ENCODE data around the gene LEUTX. TPM values are rescaled to one million over a fixed set of nuclear protein-coding genes. Genes with fewer than 3 reads are reported as not detected.

Gene LEUTX
- total RNA-seq, 2 donors from 2014 or later: not detected

GRCh38 chr19:39826311-39826945 lies 47.8 kb downstream of the LEUTX start:
- H3K4me1 ChIP-seq (ENCODE audit: control insufficient read depth, insufficient read depth, low read length): no peaks in the 10 kb centered on the region
- H3K4me3 Mint-ChIP-seq: no peak overlapping the region
- TF ChIP-seq, protein P1, sequence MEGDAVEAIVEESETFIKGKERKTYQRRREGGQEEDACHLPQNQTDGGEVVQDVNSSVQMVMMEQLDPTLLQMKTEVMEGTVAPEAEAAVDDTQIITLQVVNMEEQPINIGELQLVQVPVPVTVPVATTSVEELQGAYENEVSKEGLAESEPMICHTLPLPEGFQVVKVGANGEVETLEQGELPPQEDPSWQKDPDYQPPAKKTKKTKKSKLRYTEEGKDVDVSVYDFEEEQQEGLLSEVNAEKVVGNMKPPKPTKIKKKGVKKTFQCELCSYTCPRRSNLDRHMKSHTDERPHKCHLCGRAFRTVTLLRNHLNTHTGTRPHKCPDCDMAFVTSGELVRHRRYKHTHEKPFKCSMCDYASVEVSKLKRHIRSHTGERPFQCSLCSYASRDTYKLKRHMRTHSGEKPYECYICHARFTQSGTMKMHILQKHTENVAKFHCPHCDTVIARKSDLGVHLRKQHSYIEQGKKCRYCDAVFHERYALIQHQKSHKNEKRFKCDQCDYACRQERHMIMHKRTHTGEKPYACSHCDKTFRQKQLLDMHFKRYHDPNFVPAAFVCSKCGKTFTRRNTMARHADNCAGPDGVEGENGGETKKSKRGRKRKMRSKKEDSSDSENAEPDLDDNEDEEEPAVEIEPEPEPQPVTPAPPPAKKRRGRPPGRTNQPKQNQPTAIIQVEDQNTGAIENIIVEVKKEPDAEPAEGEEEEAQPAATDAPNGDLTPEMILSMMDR (conservative IDR thresholded peaks at IDR 0.05): no peak
- H3K27me3 Mint-ChIP-seq (ENCODE audit: insufficient read depth): no peaks in the 10 kb centered on the region
- H3K27ac Mint-ChIP-seq: no peak overlapping the region
- no peak overlapping the region for H3K4me3 ChIP-seq (ENCODE audit: low read length)
- no peak overlapping the region for H3K9ac ChIP-seq (ENCODE audit: extremely low read depth, low read length, poor library complexity, severe bottlenecking)
- no peaks in the 10 kb centered on the region for H3K4me1 Mint-ChIP-seq
- peaks cover 45% of the 10 kb centered on the region for H3K36me3 Mint-ChIP-seq (ENCODE audit: low read depth)
- no peak overlapping the region for H3K27ac ChIP-seq (ENCODE audit: low read depth, low read length)
- no peaks in the 10 kb centered on the region for H3K9me3 Mint-ChIP-seq
- H3K36me3 ChIP-seq (ENCODE audit: control insufficient read depth, insufficient read depth, low read length): peaks cover 47% of the 10 kb centered on the region
- 93 to 98% methylated on average over 19 to 35 of the region's 35 CpGs for WGBS, 2 experiments (ENCODE audit: insufficient coverage in 1 of 2, insufficient read length in 1 of 2)
- no peak for DNase-seq
- H3K9me3 ChIP-seq (ENCODE audit: control insufficient read depth, low read length): no peaks in the 10 kb centered on the region
- H3K27me3 ChIP-seq (ENCODE audit: control insufficient read depth, insufficient read depth, low read length, poor library complexity, severe bottlenecking): no peaks in the 10 kb centered on the region

GRCh38 chr19:39827216-39827615 lies 48.6 kb downstream of the LEUTX start:
- DNase-seq: no peak
- Histone ChIP-seq H3K9me3 (ENCODE audit: control insufficient read depth, low read length) (no peaks in the 10 kb centered on the region), H3K36me3 (ENCODE audit: control insufficient read depth, insufficient read depth, low read length) (peaks cover 51% of the 10 kb centered on the region), H3K4me3 (ENCODE audit: low read length) (no peak overlapping the region), H3K27ac (ENCODE audit: low read depth, low read length) (no peak overlapping the region), H3K9ac (ENCODE audit: extremely low read depth, low read length, poor library complexity, severe bottlenecking) (no peak overlapping the region), H3K27me3 (ENCODE audit: control insufficient read depth, insufficient read depth, low read length, poor library complexity, severe bottlenecking) (no peaks in the 10 kb centered on the region), H3K4me1 (ENCODE audit: control insufficient read depth, insufficient read depth, low read length) (no peaks in the 10 kb centered on the region)
- TF ChIP-seq, protein P1 (conservative IDR thresholded peaks at IDR 0.05): no peak
- H3K27me3 Mint-ChIP-seq (ENCODE audit: insufficient read depth): no peaks in the 10 kb centered on the region
- no peaks in the 10 kb centered on the region for H3K9me3 Mint-ChIP-seq
- peaks cover 4% of the 10 kb centered on the region for H3K4me1 Mint-ChIP-seq
- 93% methylated on average over 13 of the region's 13 CpGs; no CpG with 5 or more reads in 1 of the 2 experiments for WGBS, 2 experiments (ENCODE audit: insufficient coverage in 1 of 2, insufficient read length in 1 of 2)
- H3K4me3 Mint-ChIP-seq: no peak overlapping the region
- H3K36me3 Mint-ChIP-seq (ENCODE audit: low read depth): peaks cover 47% of the 10 kb centered on the region
- no peak overlapping the region for H3K27ac Mint-ChIP-seq

- Mint-ChIP-seq H3K27ac (no peak overlapping the region), H3K4me3 (no peak overlapping the region), H3K9me3 (no peaks in the 10 kb centered on the region), H3K4me1 (peaks cover 12% of the 10 kb centered on the region), H3K36me3 (ENCODE audit: low read depth) (peaks cover 47% of the 10 kb centered on the region), H3K27me3 (ENCODE audit: insufficient read depth) (no peaks in the 10 kb centered on the region)
- H3K9me3 ChIP-seq (ENCODE audit: control insufficient read depth, low read length): no peaks in the 10 kb centered on the region
- no peak overlapping the region for H3K9ac ChIP-seq (ENCODE audit: extremely low read depth, low read length, poor library complexity, severe bottlenecking)
- WGBS, 2 experiments (ENCODE audit: insufficient coverage in 1 of 2, insufficient read length in 1 of 2): 94% methylated on average over 16 to 26 of the region's 26 CpGs
- no peak overlapping the region for H3K4me3 ChIP-seq (ENCODE audit: low read length)
- DNase-seq: no peak
- no peaks in the 10 kb centered on the region for H3K4me1 ChIP-seq (ENCODE audit: control insufficient read depth, insufficient read depth, low read length)
- no peaks in the 10 kb centered on the region for H3K27me3 ChIP-seq (ENCODE audit: control insufficient read depth, insufficient read depth, low read length, poor library complexity, severe bottlenecking)
- TF ChIP-seq, protein P1 (conservative IDR thresholded peaks at IDR 0.05): no peak
- peaks cover 51% of the 10 kb centered on the region for H3K36me3 ChIP-seq (ENCODE audit: control insufficient read depth, insufficient read depth, low read length)
- H3K27ac ChIP-seq (ENCODE audit: low read depth, low read length): no peak overlapping the region
Observed at GRCh38 chr19:39828015-39828653, 49.5 kb downstream of the LEUTX start.

Data from endodermal cell (in vitro differentiated cells).